ENCODE measurements around the gene C10orf62.
"Not testable (repeated sequence)": the region's sequence is repeated elsewhere in the genome, so short reads cannot be mapped to it uniquely, and the experiment has no call there.

C10orf62 gene

GRCh38 chr10:97589479-97589878 lies at the start of gene C10orf62:
Gene C10orf62 (plus strand): TSS chr10:97589721. CDS start chr10:97589898, 177 bp downstream.
- DNase-seq (ENCODE audit: low read depth in 2 of 2): no peak

GRCh38 chr10:97540669-97541500 lies 48.6 kb upstream of the C10orf62 start:
- no peak for DNase-seq (ENCODE audit: low read depth in 2 of 2)

GRCh38 chr10:97542169-97543024 lies 47.1 kb upstream of the C10orf62 start:
- peak; percentile 17 to 20 for DNase-seq (ENCODE audit: low read depth in 2 of 2)

GRCh38 chr10:97543025-97543546 lies 46.4 kb upstream of the C10orf62 start:
- peak; percentile 53 to 57 for DNase-seq (ENCODE audit: low read depth in 2 of 2)

GRCh38 chr10:97546456-97547270 lies 42.9 kb upstream of the C10orf62 start:
- no peak for DNase-seq (ENCODE audit: low read depth in 2 of 2)

GRCh38 chr10:97547271-97547600 lies 42.3 kb upstream of the C10orf62 start:
- DNase-seq (ENCODE audit: low read depth in 2 of 2): no peak

- no peak for DNase-seq (ENCODE audit: low read depth in 2 of 2)
Observed at GRCh38 chr10:97547962-97548361, 41.6 kb upstream of the C10orf62 start.

GRCh38 chr10:97548828-97549455 lies 40.6 kb upstream of the C10orf62 start:
- no peak for DNase-seq (ENCODE audit: low read depth in 2 of 2)

- DNase-seq (ENCODE audit: low read depth in 2 of 2): no peak
Observed at GRCh38 chr10:97549587-97550322, 39.8 kb upstream of the C10orf62 start.

GRCh38 chr10:97550336-97551149 lies 39.0 kb upstream of the C10orf62 start:
- DNase-seq (ENCODE audit: low read depth in 2 of 2): no peak

GRCh38 chr10:97551271-97551670 lies 38.2 kb upstream of the C10orf62 start:
- DNase-seq (ENCODE audit: low read depth in 2 of 2): no peak

GRCh38 chr10:97553575-97554031 lies 35.9 kb upstream of the C10orf62 start:
- DNase-seq (ENCODE audit: low read depth in 2 of 2): peak; percentile 22 to 28

- not testable (repeated sequence) for DNase-seq (ENCODE audit: low read depth in 2 of 2)
Observed at GRCh38 chr10:97554336-97554735, 35.2 kb upstream of the C10orf62 start.

- DNase-seq (ENCODE audit: low read depth in 2 of 2): not testable (repeated sequence)
Observed at GRCh38 chr10:97555541-97555940, 34.0 kb upstream of the C10orf62 start.

- not testable (repeated sequence) for DNase-seq (ENCODE audit: low read depth in 2 of 2)
Observed at GRCh38 chr10:97560731-97561381, 28.7 kb upstream of the C10orf62 start.

- not testable (repeated sequence) for DNase-seq (ENCODE audit: low read depth in 2 of 2)
Observed at GRCh38 chr10:97561386-97562077, 28.0 kb upstream of the C10orf62 start.

GRCh38 chr10:97562329-97562728 lies 27.2 kb upstream of the C10orf62 start:
- DNase-seq (ENCODE audit: low read depth in 2 of 2): not testable (repeated sequence)

- no peak for DNase-seq (ENCODE audit: low read depth in 2 of 2)
Observed at GRCh38 chr10:97563337-97563736, 26.2 kb upstream of the C10orf62 start.

Measured in stimulated activated CD8-positive, alpha-beta memory T cell treated with anti-CD3 and anti-CD28 coated beads, Interleukin-15, amount 100 ng/mL, for 48 hours (primary cell).